AG09309 (cell line): ENCODE results near the gene PYGL.
"Not testable (repeated sequence)": the region's sequence is repeated elsewhere in the genome, so short reads cannot be mapped to it uniquely, and the experiment has no call there.

Experiments used
- DNase-seq: peaks from one replicate; pipeline ENCODE4 v3.0.0-alpha.2; 2010; ENCODE audit warnings: low read depth
- H3K4me3 ChIP-seq: 2 replicates; pipeline ENCODE4 v1.5.1; 2011; ENCODE audit warnings: mild to moderate bottlenecking, low read depth, low read length, moderate library complexity; ENCODE audit not compliant: control insufficient read depth
- TF ChIP-seq, protein P1 (sequence below): IDR thresholded peaks from 2 replicates; pipeline ENCODE4 v1.5.1; 2011; ENCODE audit warnings: mild to moderate bottlenecking, low read depth, low read length, inconsistent platforms; ENCODE audit not compliant: insufficient read depth, control insufficient read depth; ENCODE audit errors: missing control alignments

PYGL gene

DNA sequence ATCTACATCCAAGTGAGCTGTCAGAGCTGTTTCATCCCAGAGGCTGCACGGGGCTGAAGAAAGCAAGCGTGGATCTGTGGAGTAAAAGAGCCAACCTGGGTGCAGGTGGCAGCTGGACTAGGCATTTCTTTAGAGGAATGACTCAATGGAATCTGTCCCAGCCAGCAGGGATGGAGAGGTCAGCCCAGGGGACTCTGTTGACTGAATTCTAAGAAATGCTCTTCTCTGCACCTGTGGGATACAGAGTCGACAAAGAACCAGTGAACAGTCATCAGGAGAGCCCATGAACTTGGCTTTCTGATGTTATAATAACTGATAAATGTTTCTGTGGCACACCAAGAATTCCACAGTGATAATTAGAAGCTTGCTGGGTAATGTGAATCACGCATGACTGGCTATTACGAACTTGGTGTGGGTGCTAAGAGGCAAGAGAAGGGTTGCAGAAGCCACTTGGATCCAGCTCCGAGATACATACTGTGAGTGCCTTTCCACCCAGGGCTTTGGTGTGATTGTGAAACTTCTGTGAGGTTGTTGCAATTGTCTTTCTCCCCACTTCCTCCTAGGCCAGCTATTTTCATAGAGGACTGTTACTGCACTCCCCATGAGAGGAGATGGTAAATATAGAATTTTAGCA is 16.2 kb downstream of the PYGL start:
- DNase-seq: peak; percentile 97
- H3K4me3 ChIP-seq: no peak overlapping the region
- TF ChIP-seq, protein P1, sequence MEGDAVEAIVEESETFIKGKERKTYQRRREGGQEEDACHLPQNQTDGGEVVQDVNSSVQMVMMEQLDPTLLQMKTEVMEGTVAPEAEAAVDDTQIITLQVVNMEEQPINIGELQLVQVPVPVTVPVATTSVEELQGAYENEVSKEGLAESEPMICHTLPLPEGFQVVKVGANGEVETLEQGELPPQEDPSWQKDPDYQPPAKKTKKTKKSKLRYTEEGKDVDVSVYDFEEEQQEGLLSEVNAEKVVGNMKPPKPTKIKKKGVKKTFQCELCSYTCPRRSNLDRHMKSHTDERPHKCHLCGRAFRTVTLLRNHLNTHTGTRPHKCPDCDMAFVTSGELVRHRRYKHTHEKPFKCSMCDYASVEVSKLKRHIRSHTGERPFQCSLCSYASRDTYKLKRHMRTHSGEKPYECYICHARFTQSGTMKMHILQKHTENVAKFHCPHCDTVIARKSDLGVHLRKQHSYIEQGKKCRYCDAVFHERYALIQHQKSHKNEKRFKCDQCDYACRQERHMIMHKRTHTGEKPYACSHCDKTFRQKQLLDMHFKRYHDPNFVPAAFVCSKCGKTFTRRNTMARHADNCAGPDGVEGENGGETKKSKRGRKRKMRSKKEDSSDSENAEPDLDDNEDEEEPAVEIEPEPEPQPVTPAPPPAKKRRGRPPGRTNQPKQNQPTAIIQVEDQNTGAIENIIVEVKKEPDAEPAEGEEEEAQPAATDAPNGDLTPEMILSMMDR: no peak

DNA sequence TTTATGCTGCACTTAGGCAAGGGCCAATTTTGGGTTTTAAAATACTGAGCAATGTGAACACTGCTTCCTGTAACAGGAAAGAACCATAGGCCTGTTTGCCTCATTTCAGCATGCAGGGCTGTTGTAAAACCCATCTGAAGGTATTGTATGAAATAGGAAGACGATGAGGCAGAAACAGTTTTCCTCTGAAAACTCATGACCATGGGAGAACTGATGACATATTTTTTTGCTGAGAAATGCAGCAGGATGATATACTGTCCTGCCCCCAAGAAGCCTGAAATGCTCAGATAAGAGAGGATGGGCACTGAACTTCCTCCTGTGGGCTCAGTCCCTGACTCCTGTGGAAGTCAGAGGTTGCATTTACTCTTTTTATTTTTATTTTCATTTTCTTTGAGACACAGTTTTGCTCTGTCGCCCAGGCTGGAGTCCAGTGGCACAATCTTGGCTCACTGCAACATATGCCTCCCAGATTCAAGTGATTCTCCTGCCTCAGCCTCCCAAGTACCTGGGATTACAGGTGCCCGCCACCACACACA is 17.4 kb downstream of the PYGL start:
- H3K4me3 ChIP-seq: no peak overlapping the region
- no peak for DNase-seq
- TF ChIP-seq, protein P1: no peak

DNA sequence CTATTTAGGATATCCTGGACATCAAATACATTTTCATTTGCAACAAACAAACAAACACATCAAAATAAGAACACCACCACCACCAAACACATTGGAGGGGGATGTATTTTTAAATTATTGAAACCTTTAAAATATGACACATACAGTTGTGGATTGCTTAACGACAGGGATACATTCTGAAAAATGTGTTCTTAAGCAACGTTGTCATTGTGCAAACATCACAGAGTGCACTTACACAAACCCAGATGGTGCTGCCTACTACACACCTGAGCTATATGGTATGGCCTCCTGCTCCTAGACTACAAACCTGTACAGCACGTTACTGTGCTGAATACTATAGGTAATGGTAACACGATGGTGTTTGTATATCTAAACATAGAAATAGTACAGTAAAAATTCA is 19.4 kb downstream of the PYGL start:
- H3K4me3 ChIP-seq: no peak overlapping the region
- DNase-seq: no peak
- TF ChIP-seq, protein P1: no peak

DNA sequence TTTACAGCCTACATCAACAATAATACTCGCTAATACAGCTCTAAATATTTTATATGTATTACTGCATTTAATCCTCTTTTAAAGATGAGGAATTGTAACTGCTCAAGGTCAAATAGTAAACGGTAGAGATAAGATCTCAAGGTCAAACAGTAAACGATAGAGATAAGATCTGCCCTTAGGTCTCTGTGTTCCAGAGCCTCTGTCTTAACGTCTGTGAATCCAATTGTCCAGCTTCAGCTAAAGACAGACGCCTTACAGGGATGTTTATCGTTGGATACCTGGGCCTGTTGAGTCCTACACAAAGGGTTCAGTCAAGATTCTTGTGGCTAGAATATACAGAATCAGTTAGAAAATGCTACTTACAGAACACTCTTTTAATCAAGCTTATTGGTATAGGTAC is 20.0 kb downstream of the PYGL start:
- no peak overlapping the region for H3K4me3 ChIP-seq
- DNase-seq: no peak
- TF ChIP-seq, protein P1: no peak

DNA sequence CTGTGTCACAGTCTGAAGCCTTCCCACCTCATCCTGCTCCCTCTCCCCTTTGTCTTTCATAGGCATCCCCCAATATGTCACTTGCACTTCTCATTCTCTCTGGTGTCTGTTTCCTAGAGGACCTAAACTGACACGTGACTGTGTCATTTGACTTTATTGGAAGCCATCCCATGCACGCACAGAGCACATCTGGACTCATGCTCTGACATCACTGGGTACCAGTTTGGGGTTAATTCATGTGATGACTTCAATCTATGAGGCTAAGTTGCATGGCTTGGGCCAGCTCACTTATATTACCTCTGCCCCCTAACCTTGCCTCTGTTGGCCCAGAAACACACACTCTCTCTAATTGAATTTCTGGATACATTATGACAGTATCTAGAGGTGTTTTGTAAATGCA is 21.5 kb downstream of the PYGL start:
- H3K4me3 ChIP-seq: no peak overlapping the region
- TF ChIP-seq, protein P1: no peak
- DNase-seq: no peak

DNA sequence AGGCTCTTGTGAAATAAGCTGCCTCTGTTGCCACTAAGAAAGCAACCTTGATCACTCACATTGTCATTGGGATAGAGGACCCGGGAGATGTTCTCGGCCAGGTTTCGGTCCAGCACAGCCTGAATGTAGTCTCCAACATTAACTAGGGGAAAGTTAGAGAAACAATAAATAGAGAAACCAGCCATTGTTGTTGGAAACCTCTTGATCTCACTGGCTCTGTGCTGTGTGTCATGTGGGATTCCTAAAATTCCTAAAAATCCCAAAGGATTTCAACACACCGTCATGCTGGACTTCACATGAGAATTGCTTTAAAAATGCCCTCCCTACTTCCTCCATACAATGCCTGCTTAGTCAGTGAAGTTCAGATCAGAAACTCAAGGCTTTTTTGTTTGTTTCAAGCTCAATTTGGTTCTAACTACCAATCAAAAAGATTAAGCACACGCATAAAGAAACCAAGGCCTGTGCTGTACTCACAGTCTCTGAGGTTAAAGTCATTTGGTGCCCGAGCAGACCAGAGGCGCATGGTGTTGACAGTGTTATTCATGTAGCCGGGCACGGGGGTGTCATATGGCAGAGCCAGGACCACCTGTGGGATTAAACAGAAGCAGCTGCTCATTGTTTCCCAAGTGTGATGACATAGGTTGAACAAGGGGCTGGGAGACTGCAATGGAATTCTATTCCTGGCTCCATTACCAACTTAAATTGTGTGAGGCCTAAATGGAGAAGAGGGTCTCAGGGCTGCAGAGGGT is 23.6 kb downstream of the PYGL start:
- peak; percentile 80 for DNase-seq
- H3K4me3 ChIP-seq: no peak overlapping the region
- TF ChIP-seq, protein P1: no peak

DNA sequence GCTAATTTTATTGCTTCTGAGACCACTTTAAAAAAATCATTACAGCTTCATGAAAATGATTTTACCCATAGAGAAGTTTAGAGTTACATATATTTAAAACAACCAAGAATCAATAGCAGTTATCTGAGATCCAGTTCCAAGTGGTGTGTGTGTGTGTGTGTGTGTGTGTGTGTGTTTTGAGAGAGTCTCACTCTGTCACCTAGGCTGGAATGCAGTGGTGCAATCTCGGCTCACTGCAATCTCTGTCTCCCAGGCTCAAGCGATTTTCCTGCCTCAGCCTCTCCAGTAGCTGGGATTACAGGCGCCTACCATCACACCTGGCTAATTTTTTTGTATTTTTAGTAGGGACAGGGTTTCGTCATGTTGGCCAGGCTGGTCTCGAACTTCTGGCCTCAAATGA is 24.8 kb downstream of the PYGL start:
- not testable (repeated sequence) for H3K4me3 ChIP-seq, DNase-seq
